Adrenal gland (tissue), 12 donors: ENCODE measurements around the gene GGT6. TPM values are rescaled to one million over a fixed set of nuclear protein-coding genes. Genes with fewer than 3 reads are reported as not detected.
A peak's percentile ranks its signal among the peaks of the same experiment; 100 is the strongest.

Experiments
- DNase-seq, 7 donors: peaks; one replicate each; pipeline ENCODE4 v3.0.0-alpha.2; 2019 to 2020
- H3K27ac ChIP-seq, 5 donors: fragments of 200-600 bp; sonication (generic) in 4 of 5; 1 replicate in 3 of 5; 2 replicates in 2 of 5; pipeline versions ENCODE4 v1.5.1 to v1.8.0; 2016 to 2020; ENCODE audit warnings: mild to moderate bottlenecking in 1 of 5
- H3K27me3 ChIP-seq: fragments of 200-600 bp; 2 replicates; pipeline ENCODE4 v1.8.0; 2021
- H3K36me3 ChIP-seq, 2 donors: fragments of 200-600 bp; replicated peaks in 1 of 2; 1 replicate in 1 of 2; 2 replicates in 1 of 2; pipeline versions ENCODE4 v1.5.1 to v1.8.0; 2018 to 2022
- H3K4me1 ChIP-seq, 2 donors: fragments of 200-600 bp; replicated peaks in 1 of 2; 1 replicate in 1 of 2; 2 replicates in 1 of 2; pipeline versions ENCODE4 v1.5.1 to v1.8.0; 2018 to 2021
- H3K4me3 ChIP-seq, 4 donors: fragments of 200-600 bp; sonication (generic) in 3 of 4; one replicate each; pipeline ENCODE4 v1.5.1; 2016 to 2018
- H3K9me3 ChIP-seq, 3 donors: fragments of 200-600 bp; sonication (generic) in 1 of 3; replicated peaks in 1 of 3; 1 replicate in 2 of 3; 2 replicates in 1 of 3; pipeline versions ENCODE4 v1.5.1 to v1.8.0; 2016 to 2021
- CTCF ChIP-seq, 6 experiments: fragments of 450-650 bp in 4 of 6; fragments of 200-600 bp in 2 of 6; sonication (generic) in 1 of 6; IDR thresholded peaks; 1 replicate in 5 of 6; 2 replicates in 1 of 6; pipeline versions ENCODE4 v1.5.1 to v1.8.0; 2016 to 2021; ENCODE audit warnings: antibody characterized with exemption in 6 of 6, mild to moderate bottlenecking in 2 of 6, moderate library complexity in 1 of 6
- POLR2A ChIP-seq, 2 donors: fragments of 450-650 bp; IDR thresholded peaks; one replicate each; pipeline ENCODE4 v1.6.1; 2017; ENCODE audit warnings: antibody characterized with exemption in 2 of 2, mild to moderate bottlenecking in 2 of 2, moderate library complexity in 1 of 2
- WGBS, 4 donors: extraction: QIAGEN DNeasy Blood & Tissue Kit in 2 of 4; methylation state at CpG; one replicate each; pipeline versions ENCODE4 v1.1.5 to v1.1.7; 2013 to 2017; 5-methylcytosine and 5-hydroxymethylcytosine counted together
- intact Hi-C, 2 donors: fragments of 100-400 bp; cut with DNase I; formaldehyde crosslinking; loops; one replicate each; pipeline versions ENCODE4 v1.14.1 to v1.15.0; 2022 to 2023
- polyA plus RNA-seq, 3 donors: library from polyadenylated mRNA; stranded (reverse); fragments of 200-250 nt in 2 of 3; fragments of 350-450 nt in 1 of 3; fragmentation: Illumina TruSeq in 1 of 3; extraction: RNeasy Lipid Tissue Mini Kit (QIAGEN cat#74804) in 1 of 3; gene quantifications; one replicate each; pipeline ENCODE4 v1.2.3, GENCODE V29; 2013 to 2014
- total RNA-seq, 9 donors: library from RNA; depleted of rRNA in 4 of 9; stranded (reverse); fragments of >200 nt in 4 of 9; fragments of 120-200 nt in 1 of 9; fragmentation: NEBNext Ultra II Directional in 1 of 9; extraction: Animal tissue kit (Norgen Biotek cat#: 25700) in 1 of 9; gene quantifications; one replicate each; pipeline versions ENCODE4 v1.1.0 to v1.2.4, GENCODE V29; 2013 to 2023
- donor health status: healthy with polysubstance abuse.
- donor health status: Bipolar disorder and iron deficiency.
- donor health status: DM: yes; HTN: yes; CAD: no.
- donor health status: DM: no; HTN: no; CAD: no.
- donor health status: DM: no; HTN: no; CAD: no.
- donor health status: DM: yes; HTN: yes; CAD: no.

GGT6 gene
- total and polyA plus RNA-seq, 12 donors = 0.06 to 4.2 (median 0.88) TPM

GRCh38 chr17:4555873-4556759 lies 4.3 kb downstream of the GGT6 start:
- DNase-seq = no peak
- Histone ChIP-seq H3K9me3 (no peaks in the 10 kb centered on the region), H3K36me3 (peaks cover 0 to 24% of the 10 kb centered on the region in 2 donors), H3K4me1 (peaks cover 17 to 25% of the 10 kb centered on the region in 2 donors), H3K27ac (peak overlapping the region in 4 of 5 donors; percentile 67 to 85 (median 74)), H3K27me3 (no peaks in the 10 kb centered on the region), H3K4me3 (peak overlapping the region; percentile 52 to 77 (median 74))
- no peak for TF ChIP-seq CTCF (IDR thresholded peaks at IDR 0.05)
- TF ChIP-seq POLR2A (IDR thresholded peaks at IDR 0.05) = no peak
- WGBS, 4 donors = 58 to 63% (median 61%) methylated on average over 17 of the region's 17 CpGs
- intact Hi-C loops = no loop called here

- 0 to 4% (median 1%) methylated on average over 10 to 69 of the region's 69 CpGs for WGBS, 4 donors
- peak within 1 kb of the TSS; percentile 59 to 85 (median 71) for H3K27ac ChIP-seq
- peaks cover 0 to 33% of the 10 kb centered on the region in 2 donors for H3K36me3 ChIP-seq
- TF ChIP-seq CTCF (IDR thresholded peaks at IDR 0.05) (peak in 4 of 6 experiments; percentile 25 to 48 (median 36)), POLR2A (IDR thresholded peaks at IDR 0.05) (peak; percentile 71 to 81)
- no peaks in the 10 kb centered on the region for H3K9me3 ChIP-seq
- peaks cover 17% of the 10 kb centered on the region in 2 donors for H3K4me1 ChIP-seq
- H3K27me3 ChIP-seq = no peaks in the 10 kb centered on the region
- H3K4me3 ChIP-seq = peak within 1 kb of the TSS; percentile 70 to 77 (median 74)
- DNase-seq = peak; percentile 97 to 98 (median 98)
- intact Hi-C loops = no loop called here
These were observed 5.2 kb downstream of the GGT6 start, which contains the start of gene MYBBP1A for GRCh38 chr17:4554997-4555799. MYBBP1A (minus strand) TSS chr17:4555384; CDS start chr17:4555324, 60 bp downstream.

GRCh38 chr17:4554441-4554996 lies 5.9 kb downstream of the GGT6 start:
- 16 to 31% (median 23%) methylated on average over 7 to 18 of the region's 18 CpGs for WGBS, 4 donors
- peak overlapping the region in 1 of 5 donors; percentile 85 for H3K27ac ChIP-seq

More at GRCh38 chr17:4554441-4554996, 5.9 kb downstream of the GGT6 start:
- Histone ChIP-seq H3K36me3 (peaks cover 0 to 40% of the 10 kb centered on the region in 2 donors), H3K27me3 (no peaks in the 10 kb centered on the region), H3K9me3 (no peaks in the 10 kb centered on the region), H3K4me3 (peak overlapping the region in 3 of 4 donors; percentile 70 to 77 (median 77)), H3K4me1 (peaks cover 17% of the 10 kb centered on the region in 2 donors)
- no peak for TF ChIP-seq POLR2A (IDR thresholded peaks at IDR 0.05)
- no peak for TF ChIP-seq CTCF (IDR thresholded peaks at IDR 0.05)
- DNase-seq = peak in 1 of 7 donors; percentile 25
- intact Hi-C loops = no loop called here
